Fibroblast of skin of abdomen (primary cell): ENCODE results near the gene GRIN2B. TPM values are rescaled to one million over a fixed set of nuclear protein-coding genes. Genes with fewer than 3 reads are reported as not detected.

Source experiments
- DNase-seq: peaks from one replicate; pipeline ENCODE4 v3.0.0-alpha.2; 2013
- polyA plus RNA-seq, 2 experiments: library from polyadenylated mRNA; unstranded; fragments of 120-200 nt; gene quantifications; one replicate each; pipeline ENCODE4 v1.2.1, GENCODE V29; 2013; ENCODE audit not compliant: insufficient read length in 2 of 2

The GRIN2B gene
- 0.01 TPM for polyA plus RNA-seq (2013, experiment 1 of 2; ENCODE audit: insufficient read length)
- 0.02 TPM for polyA plus RNA-seq (2013, experiment 2 of 2; ENCODE audit: insufficient read length)

DNA sequence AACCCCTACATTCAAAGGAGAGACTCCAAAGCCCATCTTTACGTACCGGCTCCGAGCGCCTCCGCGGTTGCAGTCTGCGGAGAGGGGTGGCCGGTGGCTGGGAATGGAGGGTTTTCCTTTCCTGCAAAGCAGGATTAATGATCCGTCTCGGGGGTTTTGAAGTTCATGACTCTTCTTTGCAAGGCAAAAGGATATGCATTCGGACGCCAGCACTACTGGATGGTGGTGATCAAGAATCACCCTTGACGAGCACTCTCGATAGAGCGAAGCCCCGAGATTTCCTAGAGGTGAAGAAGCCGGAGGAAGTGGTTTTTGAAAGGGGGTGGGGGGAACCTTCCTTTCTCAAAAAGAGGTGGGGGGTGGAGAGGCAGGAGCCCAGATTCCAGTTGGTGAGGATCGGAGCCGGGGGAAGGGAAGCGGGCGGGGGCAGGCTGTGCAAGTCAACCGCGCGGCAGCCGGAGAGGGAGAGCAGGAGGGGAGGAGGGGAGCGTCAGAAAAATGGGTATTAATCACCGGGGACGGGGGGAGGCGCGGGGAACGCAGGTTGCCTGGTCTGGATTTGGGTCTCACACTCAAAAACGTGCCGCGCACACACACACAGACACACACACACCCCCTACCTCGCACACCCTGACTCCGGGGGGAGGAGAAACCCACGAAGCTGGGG is at the start of gene GRIN2B:
GRIN2B (minus strand) TSS at position 307 of the 667 bp plus-strand sequence. CDS start 115,394 bp downstream, outside the sequence.
- DNase-seq = no peak

DNA sequence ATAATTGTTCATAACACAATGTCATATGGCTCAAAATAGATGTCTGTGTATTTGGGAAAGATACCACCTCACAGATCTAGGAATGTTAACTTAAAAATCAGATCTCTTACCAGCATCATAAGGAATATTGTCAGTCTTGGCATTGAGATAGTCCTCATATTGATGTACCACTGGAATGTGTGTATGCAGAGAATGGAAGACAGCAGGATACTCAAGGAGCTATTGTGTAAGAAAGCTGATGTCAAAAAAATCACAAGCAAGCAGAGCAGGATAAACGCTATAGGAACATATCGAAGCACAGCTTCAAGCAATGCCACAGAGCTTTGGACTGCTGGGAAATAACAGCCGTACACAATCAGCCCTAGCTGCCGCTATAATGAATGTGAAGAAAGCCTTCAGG is 45.1 kb upstream of the GRIN2B start:
- no peak for DNase-seq

DNA sequence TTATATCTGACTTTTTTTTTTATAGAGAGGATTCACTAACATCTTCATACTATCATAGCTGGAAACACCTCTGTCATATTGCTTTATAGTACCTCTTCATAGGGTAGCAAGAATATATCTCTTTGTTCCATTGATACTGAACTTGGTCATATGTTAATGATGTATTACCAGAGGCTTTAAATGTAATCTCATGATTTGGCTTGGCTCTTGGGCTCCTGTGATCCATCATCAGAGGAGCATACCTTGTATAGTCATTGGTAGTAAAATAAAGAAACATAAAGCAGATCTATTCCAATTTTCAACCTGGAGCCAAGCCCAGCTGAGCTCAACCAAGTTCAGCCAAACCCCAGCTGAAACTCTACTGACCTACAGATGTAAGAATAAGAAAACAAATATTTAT is 43.2 kb upstream of the GRIN2B start:
- no peak for DNase-seq

GRCh38 chr12:14018080-14018479 is 36.7 kb upstream of the GRIN2B start:
- DNase-seq = no peak

- no peak for DNase-seq
These were observed 29.6 kb upstream of the GRIN2B start for GRCh38 chr12:14010989-14011388.

GRCh38 chr12:14007639-14008038 is 26.2 kb upstream of the GRIN2B start:
- DNase-seq = no peak

- no peak for DNase-seq
These were observed 11.2 kb upstream of the GRIN2B start for GRCh38 chr12:13992585-13992984.

DNA sequence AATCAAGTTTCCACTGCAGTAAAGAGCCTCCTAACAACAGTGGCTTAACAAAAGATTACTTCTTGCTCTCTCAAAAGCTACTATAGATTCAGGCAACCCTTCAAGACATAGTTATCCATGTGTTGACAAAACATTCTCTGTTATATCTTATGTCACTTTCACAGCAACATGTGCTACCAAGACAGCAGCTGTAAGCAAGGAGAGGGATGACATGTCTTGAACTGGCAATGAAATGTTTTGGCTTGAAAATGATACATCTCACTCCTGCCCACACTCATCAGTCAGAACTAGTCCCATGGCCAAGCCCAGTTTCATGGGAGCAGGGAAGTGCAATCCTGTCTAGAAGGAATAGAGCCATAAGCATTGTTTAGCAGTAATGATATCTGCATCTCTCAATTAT is 10.7 kb upstream of the GRIN2B start:
- no peak for DNase-seq

GRCh38 chr12:13986031-13986430 is 4.6 kb upstream of the GRIN2B start:
- DNase-seq = no peak

- DNase-seq = no peak
These were observed 588 bp upstream of the GRIN2B start for GRCh38 chr12:13981990-13982389.

- DNase-seq = no peak
These were observed 685 bp downstream of the GRIN2B start for GRCh38 chr12:13980538-13981295.

DNA sequence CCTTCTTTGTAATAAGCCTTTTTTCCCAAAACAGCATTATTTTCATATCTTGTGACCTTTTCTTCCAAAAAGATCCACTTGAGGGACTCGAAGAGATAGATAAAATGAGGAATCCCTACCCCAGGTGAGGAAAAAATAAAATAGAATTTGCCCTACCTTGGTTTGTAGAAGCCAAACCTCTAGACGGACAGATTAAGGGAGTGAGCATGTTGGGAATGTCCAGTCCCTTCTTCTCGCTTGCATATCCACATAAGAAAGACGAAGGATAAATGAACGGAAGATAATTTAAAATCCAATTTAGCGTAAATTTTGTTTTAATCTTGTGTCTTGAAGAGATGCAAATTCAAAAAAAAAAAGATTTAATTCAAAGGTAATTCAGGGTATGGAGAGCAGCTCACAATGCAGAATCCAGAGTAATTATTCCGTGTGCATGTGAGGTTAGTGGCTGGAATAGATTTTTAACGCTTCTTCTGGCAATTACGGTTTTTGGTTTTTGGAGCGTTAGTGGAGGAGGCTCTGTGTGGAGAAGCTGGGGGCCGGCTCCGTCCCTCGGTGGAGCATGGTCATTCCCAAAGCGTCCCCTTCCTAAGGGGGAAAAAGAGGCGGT is 1.5 kb downstream of the GRIN2B start:
- no peak for DNase-seq

DNA sequence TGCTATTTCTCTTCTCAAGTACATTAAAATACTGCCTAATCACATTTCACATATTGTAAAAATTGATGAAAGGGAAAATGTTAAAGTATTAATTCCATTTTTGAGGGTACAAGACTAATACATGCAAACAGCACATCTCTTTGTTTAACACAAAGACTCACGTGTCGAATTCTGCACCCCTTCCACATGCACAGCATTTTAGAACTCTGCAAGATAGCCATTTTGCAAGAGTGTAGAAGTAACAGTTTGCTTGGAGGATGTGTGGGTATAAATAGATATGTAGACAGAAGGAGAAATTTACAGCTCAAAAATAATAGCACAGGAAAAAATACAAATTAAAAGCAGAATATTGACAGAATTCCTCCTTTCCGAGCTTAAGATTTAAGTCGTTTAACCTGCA is 2.5 kb downstream of the GRIN2B start:
- no peak for DNase-seq

GRCh38 chr12:13976880-13977279 is 4.5 kb downstream of the GRIN2B start:
- no peak for DNase-seq

- DNase-seq = no peak
These were observed 5.3 kb downstream of the GRIN2B start for GRCh38 chr12:13976028-13976584.

GRCh38 chr12:13973996-13974395 is 7.4 kb downstream of the GRIN2B start:
- no peak for DNase-seq

DNA sequence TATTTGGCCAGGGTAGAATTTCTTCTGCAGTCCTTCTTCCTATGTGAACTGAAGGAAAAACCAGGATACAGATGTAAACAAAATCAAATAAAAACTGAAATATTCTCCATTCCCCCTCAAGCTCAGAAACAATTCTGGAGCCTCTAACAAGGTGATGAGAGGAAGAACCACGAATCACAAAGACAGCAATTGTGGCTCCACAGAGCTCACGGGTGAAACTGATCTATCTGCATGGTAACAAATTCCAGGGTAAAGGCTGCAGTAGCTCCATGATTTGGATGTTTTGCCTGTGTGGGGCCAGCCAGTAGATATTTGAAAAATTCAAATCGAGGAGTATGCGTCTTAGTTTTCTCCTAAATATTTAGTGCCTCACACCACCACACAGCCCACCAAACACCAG is 10.6 kb downstream of the GRIN2B start:
- no peak for DNase-seq

- no peak for DNase-seq
These were observed 13.1 kb downstream of the GRIN2B start for GRCh38 chr12:13968281-13968680.

DNA sequence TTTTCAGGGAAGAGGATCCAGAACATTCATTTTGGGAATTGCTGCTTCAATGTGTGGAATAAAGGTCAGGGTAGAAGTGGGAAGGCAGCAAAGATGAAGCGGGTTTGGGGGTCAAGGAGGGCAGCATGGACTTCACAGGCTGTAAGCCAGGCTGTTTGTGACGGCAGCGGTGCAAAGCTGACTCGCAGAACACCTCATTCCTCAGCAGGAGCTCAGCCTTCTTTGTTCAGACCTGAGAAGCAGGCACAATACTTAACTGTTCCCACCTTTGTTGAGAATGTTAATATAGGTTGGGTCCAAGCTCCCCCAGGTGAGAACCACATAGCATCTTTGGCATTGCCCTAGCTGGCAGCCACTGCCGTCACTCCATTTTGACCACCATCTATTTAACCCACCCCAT is 16.7 kb downstream of the GRIN2B start:
- no peak for DNase-seq

GRCh38 chr12:13962699-13963098 is 18.7 kb downstream of the GRIN2B start:
- no peak for DNase-seq

- DNase-seq = no peak
These were observed 19.4 kb downstream of the GRIN2B start for GRCh38 chr12:13961971-13962370.

DNA sequence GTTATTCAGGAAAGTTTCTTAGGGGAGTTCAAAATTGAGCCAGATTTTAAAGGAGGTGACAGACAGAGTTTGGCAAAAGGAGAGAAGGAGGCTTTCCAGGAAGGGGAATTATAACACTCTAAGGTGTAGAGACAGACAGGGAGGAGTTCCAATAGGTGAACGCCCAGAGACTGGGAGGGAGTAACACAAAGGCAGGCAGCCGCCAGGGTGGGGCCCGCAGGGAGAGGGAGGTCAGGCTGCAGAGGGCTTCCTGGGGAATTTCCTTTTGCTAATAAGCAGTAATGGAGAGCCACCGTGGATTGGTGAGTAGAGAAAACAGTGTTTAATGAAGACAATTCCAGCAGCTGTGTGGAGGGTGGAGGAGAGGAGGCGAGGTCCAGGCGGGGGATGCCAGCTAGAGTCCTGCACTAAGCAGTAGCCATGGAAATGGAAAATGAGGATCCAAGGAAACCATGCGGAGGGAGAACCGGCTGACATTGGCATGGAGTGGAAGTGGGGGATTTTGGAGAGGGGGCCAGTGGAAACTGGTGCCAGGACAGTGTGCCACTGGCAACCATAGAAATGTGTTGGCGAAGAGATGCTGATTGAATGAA is 22.2 kb downstream of the GRIN2B start:
- no peak for DNase-seq

GRCh38 chr12:13957576-13957975 is 23.8 kb downstream of the GRIN2B start:
- no peak for DNase-seq
